Measurements from ENCODE around the gene TFAP2B. TPM values are rescaled to one million over a fixed set of nuclear protein-coding genes. Genes with fewer than 3 reads are reported as not detected.
A peak's percentile ranks its signal among the peaks of the same experiment; 100 is the strongest.

The TFAP2B gene
- polyA plus RNA-seq (ENCODE audit: insufficient read length in 3 of 3): 10 to 100 TPM; 12.1 to 16.2 (median 12.2) TPM
- long read RNA-seq, donor 1, transcript TFAP2B-203 (2 exons, 835 nt): major isoform, 15 of 20 reads
- long read RNA-seq, donor 1, partial matches to known transcripts: 5 of 20 reads
- long read RNA-seq, donor 1, other reads (novel, unspliced or antisense): 0 of 20 reads
- long read RNA-seq, donor 2, transcript TFAP2B-203 (2 exons, 835 nt): major isoform, 10 of 10 reads
- long read RNA-seq, donor 2, partial matches to known transcripts: 0 of 10 reads
- long read RNA-seq, donor 2, other reads (novel, unspliced or antisense): 0 of 10 reads
- long read RNA-seq, donor 3, full-length matches to known transcripts: 16 of 29 reads
- long read RNA-seq, donor 3, partial matches to known transcripts: 13 of 29 reads
- long read RNA-seq, donor 3, other reads (novel, unspliced or antisense): 0 of 29 reads
- long read RNA-seq, donor 4, transcript TFAP2B-203 (2 exons, 835 nt): major isoform, 9 of 9 reads
- long read RNA-seq, donor 4, partial matches to known transcripts: 0 of 9 reads
- long read RNA-seq, donor 4, other reads (novel, unspliced or antisense): 0 of 9 reads
- long read RNA-seq, donor 5: 0 reads
- long read RNA-seq, donor 6, transcript TFAP2B-203 (2 exons, 835 nt): major isoform, 8 of 8 reads
- long read RNA-seq, donor 6, partial matches to known transcripts: 0 of 8 reads
- long read RNA-seq, donor 6, other reads (novel, unspliced or antisense): 0 of 8 reads
- long read RNA-seq, donor 7, transcript TFAP2B-203 (2 exons, 835 nt): major isoform, 10 of 10 reads
- long read RNA-seq, donor 7, partial matches to known transcripts: 0 of 10 reads
- long read RNA-seq, donor 7, other reads (novel, unspliced or antisense): 0 of 10 reads
- long read RNA-seq, donor 8: 0 reads
- long read RNA-seq, donor 9, transcript TFAP2B-203 (2 exons, 835 nt): major isoform, 19 of 26 reads
- long read RNA-seq, donor 9, partial matches to known transcripts: 0 of 26 reads
- long read RNA-seq, donor 9, other reads (novel, unspliced or antisense): 7 of 26 reads
- long read RNA-seq, donor 10, full-length matches to known transcripts: 11 of 20 reads
- long read RNA-seq, donor 10, partial matches to known transcripts: 0 of 20 reads
- long read RNA-seq, donor 10, other reads (novel, unspliced or antisense): 9 of 20 reads
- long read RNA-seq, donor 11, transcript TFAP2B-203 (2 exons, 835 nt): major isoform, 10 of 10 reads
- long read RNA-seq, donor 11, partial matches to known transcripts: 0 of 10 reads
- long read RNA-seq, donor 11, other reads (novel, unspliced or antisense): 0 of 10 reads
- long read RNA-seq, donor 12, transcript TFAP2B-203 (2 exons, 835 nt): major isoform, 5 of 5 reads
- long read RNA-seq, donor 12, partial matches to known transcripts: 0 of 5 reads
- long read RNA-seq, donor 12, other reads (novel, unspliced or antisense): 0 of 5 reads
- long read RNA-seq, donor 13: 0 reads
- long read RNA-seq, donor 14, transcript TFAP2B-203 (2 exons, 835 nt): major isoform, 9 of 17 reads
- long read RNA-seq, donor 14, partial matches to known transcripts: 8 of 17 reads
- long read RNA-seq, donor 14, other reads (novel, unspliced or antisense): 0 of 17 reads
- long read RNA-seq, donor 15, partial matches to known transcripts: 0 of 4 reads
- long read RNA-seq, donor 15, other reads (novel, unspliced or antisense): 0 of 4 reads
- long read RNA-seq, donor 16, full-length matches to known transcripts: 31 of 60 reads
- long read RNA-seq, donor 16, partial matches to known transcripts: 29 of 60 reads
- long read RNA-seq, donor 16, other reads (novel, unspliced or antisense): 0 of 60 reads

GRCh38 chr6:50818673-50819072 lies at the start of gene TFAP2B:
Gene TFAP2B, plus strand, starts transcription at chr6:50818871. Its CDS starts 21 bp downstream, at chr6:50818892.
- no peak for DNase-seq (ENCODE audit: extremely low read depth in 1 of 11, low read depth in 9 of 11, low spot score in 4 of 11)

GRCh38 chr6:50778696-50779095 lies 40.0 kb upstream of the TFAP2B start:
- no peak for DNase-seq (ENCODE audit: extremely low read depth in 1 of 11, low read depth in 9 of 11, low spot score in 4 of 11)

GRCh38 chr6:50780382-50780781 lies 38.3 kb upstream of the TFAP2B start:
- DNase-seq (ENCODE audit: extremely low read depth in 1 of 11, low read depth in 9 of 11, low spot score in 4 of 11): no peak

- DNase-seq (ENCODE audit: extremely low read depth in 1 of 11, low read depth in 9 of 11, low spot score in 4 of 11): no peak
These were observed 32.8 kb upstream of the TFAP2B start for GRCh38 chr6:50785921-50786320.

GRCh38 chr6:50791900-50792508 lies 26.7 kb upstream of the TFAP2B start:
- peak in 7 of 11 donors; percentile 6 to 31 (median 20) for DNase-seq (ENCODE audit: extremely low read depth in 1 of 11, low read depth in 9 of 11, low spot score in 4 of 11)

- DNase-seq (ENCODE audit: extremely low read depth in 1 of 11, low read depth in 9 of 11, low spot score in 4 of 11): no peak
These were observed 25.9 kb upstream of the TFAP2B start for GRCh38 chr6:50792771-50793170.

GRCh38 chr6:50795574-50795973 lies 23.1 kb upstream of the TFAP2B start:
- DNase-seq (ENCODE audit: extremely low read depth in 1 of 11, low read depth in 9 of 11, low spot score in 4 of 11): no peak

- no peak for DNase-seq (ENCODE audit: extremely low read depth in 1 of 11, low read depth in 9 of 11, low spot score in 4 of 11)
These were observed 14.4 kb upstream of the TFAP2B start for GRCh38 chr6:50804283-50804682.

- no peak for DNase-seq (ENCODE audit: extremely low read depth in 1 of 11, low read depth in 9 of 11, low spot score in 4 of 11)
These were observed 11.6 kb upstream of the TFAP2B start for GRCh38 chr6:50807035-50807434.

GRCh38 chr6:50815436-50816114 lies 3.1 kb upstream of the TFAP2B start:
- no peak for DNase-seq (ENCODE audit: extremely low read depth in 1 of 11, low read depth in 9 of 11, low spot score in 4 of 11)

GRCh38 chr6:50816115-50816675 lies 2.5 kb upstream of the TFAP2B start:
- peak in 10 of 11 donors; percentile 60 to 84 (median 68) for DNase-seq (ENCODE audit: extremely low read depth in 1 of 11, low read depth in 9 of 11, low spot score in 4 of 11)

GRCh38 chr6:50816947-50817645 lies 1.6 kb upstream of the TFAP2B start:
- DNase-seq (ENCODE audit: extremely low read depth in 1 of 11, low read depth in 9 of 11, low spot score in 4 of 11): no peak

- no peak for DNase-seq (ENCODE audit: extremely low read depth in 1 of 11, low read depth in 9 of 11, low spot score in 4 of 11)
These were observed 1.1 kb upstream of the TFAP2B start for GRCh38 chr6:50817646-50817950.

GRCh38 chr6:50818020-50818419 lies 651 bp upstream of the TFAP2B start:
- DNase-seq (ENCODE audit: extremely low read depth in 1 of 11, low read depth in 9 of 11, low spot score in 4 of 11): no peak

GRCh38 chr6:50819466-50819903 lies 814 bp downstream of the TFAP2B start:
- no peak for DNase-seq (ENCODE audit: extremely low read depth in 1 of 11, low read depth in 9 of 11, low spot score in 4 of 11)
